ENCODE data around the gene SIPA1L3. TPM values are rescaled to one million over a fixed set of nuclear protein-coding genes. Genes with fewer than 3 reads are reported as not detected.

The SIPA1L3 gene
- total and polyA plus RNA-seq, 9 of the 15 experiments (the other 6 are each of a cell fraction or from before 2014, with no cell fraction given), result 0.01 to 6.1 (median 2.5) TPM

GRCh38 chr19:37966662-37967231, 59.7 kb downstream of the SIPA1L3 start:
- intact Hi-C loops (cut with micrococcal nuclease), result no loop called here
- CTCF ChIA-PET (ENCODE audit: low intra/inter-chr PET ratio), result no interaction called here
- H2AFZ ChIP-seq (ENCODE audit: low read depth, low read length), result no peak overlapping the region
- no peak overlapping the region for H3K4me2 ChIP-seq (ENCODE audit: insufficient read depth, low read length)
- ATAC-seq (no peak), FAIRE-seq (no peak), DNase-seq (ENCODE audit: extremely low read depth in 1 of 4, low spot score in 3 of 4) (no peak)
- H3K36me3 ChIP-seq (ENCODE audit: control insufficient read depth, insufficient read depth, low read length), result no peaks in the 10 kb centered on the region
- H3K4me1 ChIP-seq (replicated peaks in 1 of 2; ENCODE audit: control insufficient read depth in 2 of 2, insufficient read depth in 2 of 2, low read length in 2 of 2), result no peaks in the 10 kb centered on the region; a peak in 1 of 5 replicates
- in situ Hi-C loops (cut with MboI), result no loop called here
- H3K9ac ChIP-seq (ENCODE audit: insufficient read depth in 1 of 2, low read depth in 2 of 2, low read length in 2 of 2), result no peak overlapping the region
- WGBS (ENCODE audit: insufficient coverage, low coverage, missing lambda C conversion rate), result 5% methylated on average over 12 of the region's 12 CpGs
- TF ChIP-seq HSF4 (CRISPR knock-in tag; IDR thresholded peaks at IDR 0.05; ENCODE audit: borderline replicate concordance), result no peak
- no peak for TF ChIP-seq SIN3B (IDR thresholded peaks at IDR 0.05; ENCODE audit: low read depth)
- no peak for TF ChIP-seq CEBPB (tag; IDR thresholded peaks at IDR 0.05)
- TF ChIP-seq ZNF584 (CRISPR knock-in tag; IDR thresholded peaks at IDR 0.05; ENCODE audit: low read depth), result no peak
- no peak for TF ChIP-seq ZNF41 (CRISPR knock-in tag; conservative IDR thresholded peaks at IDR 0.05)
- TF ChIP-seq E2F5 (CRISPR knock-in tag; IDR thresholded peaks at IDR 0.05), result no peak
- TF ChIP-seq RBM34 (IDR thresholded peaks at IDR 0.05; ENCODE audit: borderline replicate concordance, insufficient read depth, low read length), result no peak
- TF ChIP-seq KAT8 (IDR thresholded peaks at IDR 0.05; ENCODE audit: low read depth), result no peak
- TF ChIP-seq ZNF511 (CRISPR knock-in tag; IDR thresholded peaks at IDR 0.05), result no peak
- no peak for TF ChIP-seq CREM (IDR thresholded peaks at IDR 0.05; ENCODE audit: low read depth)
- H3K4me3 ChIP-seq, result no peak overlapping the region
- POLR2A ChIA-PET, result no interaction called here
- no TSS peak for BruUV-seq (replicated peaks)
- H3K79me2 ChIP-seq (ENCODE audit: control insufficient read depth, insufficient read depth, low read length), result no peaks in the 10 kb centered on the region
- H3K27me3 ChIP-seq (ENCODE audit: control insufficient read depth in 2 of 2, insufficient read depth in 2 of 2, low read length in 2 of 2), result peaks cover 4 to 15% of the 10 kb centered on the region in 2 experiments; a peak in 3 of 5 replicates
- H4K20me1 ChIP-seq (replicated peaks; ENCODE audit: control insufficient read depth, insufficient read depth, low read length), result 0 out of 2 replicates have a peak, but pooled peaks cover 5% of the 10 kb centered on the region
- no peaks in the 10 kb centered on the region for H3K9me1 ChIP-seq (ENCODE audit: control insufficient read depth, insufficient read depth, low read length)
- H3K27ac ChIP-seq (ENCODE audit: extremely low read depth, low read depth, low read length), result no peak overlapping the region
- no peaks in the 10 kb centered on the region for H3K9me3 ChIP-seq (replicated peaks; ENCODE audit: control insufficient read depth, insufficient read depth, low read depth, low read length)

Data from K562 (cell line).